ENCODE results near the gene AGAP2.

Gene AGAP2

DNA sequence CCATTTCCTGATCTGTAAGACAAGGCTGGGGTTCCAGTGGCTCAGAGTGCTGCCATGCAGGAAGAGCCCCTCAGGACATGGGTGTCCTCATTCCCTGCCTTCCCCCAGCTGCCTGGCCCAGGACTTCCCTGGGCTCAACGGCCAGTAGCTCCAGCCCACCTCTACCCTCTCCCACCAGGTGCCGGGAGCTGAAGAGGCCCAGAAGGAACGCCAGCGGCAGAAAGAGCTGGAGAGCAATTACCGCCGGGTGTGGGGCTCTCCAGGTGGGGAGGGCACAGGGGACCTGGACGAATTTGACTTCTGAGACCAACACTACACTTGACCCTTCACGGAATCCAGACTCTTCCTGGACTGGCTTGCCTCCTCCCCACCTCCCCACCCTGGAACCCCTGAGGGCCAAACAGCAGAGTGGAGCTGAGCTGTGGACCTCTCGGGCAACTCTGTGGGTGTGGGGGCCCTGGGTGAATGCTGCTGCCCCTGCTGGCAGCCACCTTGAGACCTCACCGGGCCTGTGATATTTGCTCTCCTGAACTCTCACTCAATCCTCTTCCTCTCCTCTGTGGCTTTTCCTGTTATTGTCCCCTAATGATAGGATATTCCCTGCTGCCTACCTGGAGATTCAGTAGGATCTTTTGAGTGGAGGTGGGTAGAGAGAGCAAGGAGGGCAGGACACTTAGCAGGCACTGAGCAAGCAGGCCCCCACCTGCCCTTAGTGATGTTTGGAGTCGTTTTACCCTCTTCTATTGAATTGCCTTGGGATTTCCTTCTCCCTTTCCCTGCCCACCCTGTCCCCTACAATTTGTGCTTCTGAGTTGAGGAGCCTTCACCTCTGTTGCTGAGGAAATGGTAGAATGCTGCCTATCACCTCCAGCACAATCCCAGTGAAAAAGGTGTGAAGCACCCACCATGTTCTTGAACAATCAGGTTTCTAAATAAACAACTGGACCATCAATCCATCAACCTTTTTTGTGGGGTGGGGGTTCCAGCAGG lies 17.6 kb downstream of the AGAP2 start:
- peak; percentile 14 to 17 for DNase-seq

GRCh38 chr12:57719777-57720605 lies 18.6 kb downstream of the AGAP2 start:
- DNase-seq, result peak; percentile 16 to 17

- DNase-seq, result peak; percentile 15 to 17
Measured at GRCh38 chr12:57718641-57719528, 19.7 kb downstream of the AGAP2 start.

- peak; percentile 11 to 14 for DNase-seq
Measured at GRCh38 chr12:57717846-57718640, 20.5 kb downstream of the AGAP2 start.

- peak; percentile 8 to 12 for DNase-seq
Measured at GRCh38 chr12:57717131-57717530, 21.4 kb downstream of the AGAP2 start.

GRCh38 chr12:57716305-57716704 lies 22.2 kb downstream of the AGAP2 start:
- DNase-seq, result peak in 1 of 2 experiments; percentile 14

DNA sequence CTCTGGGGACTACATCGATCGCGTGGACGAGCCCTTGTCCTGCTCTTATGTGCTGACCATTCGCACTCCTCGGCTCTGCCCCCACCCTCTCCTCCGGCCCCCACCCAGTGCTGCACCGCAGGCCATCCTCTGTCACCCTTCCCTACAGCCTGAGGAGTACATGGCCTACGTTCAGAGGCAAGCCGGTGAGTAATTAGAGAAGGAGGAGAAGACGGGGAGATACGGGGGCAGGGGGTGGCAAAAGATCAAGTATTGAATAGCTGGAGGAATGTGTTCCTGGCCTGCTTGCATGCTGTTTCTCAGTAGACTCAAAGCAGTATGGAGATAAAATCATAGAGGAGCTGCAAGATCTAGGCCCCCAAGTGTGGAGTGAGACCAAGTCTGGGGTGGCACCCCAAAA lies 22.8 kb downstream of the AGAP2 start:
- peak; percentile 8 to 10 for DNase-seq

GRCh38 chr12:57715036-57715748 lies 23.4 kb downstream of the AGAP2 start:
- DNase-seq, result peak; percentile 2 to 7

- peak in 1 of 2 experiments; percentile 8 for DNase-seq
Measured at GRCh38 chr12:57713209-57713608, 25.3 kb downstream of the AGAP2 start.

GRCh38 chr12:57712701-57713100 lies 25.8 kb downstream of the AGAP2 start:
- DNase-seq, result peak in 1 of 2 experiments; percentile 8

DNA sequence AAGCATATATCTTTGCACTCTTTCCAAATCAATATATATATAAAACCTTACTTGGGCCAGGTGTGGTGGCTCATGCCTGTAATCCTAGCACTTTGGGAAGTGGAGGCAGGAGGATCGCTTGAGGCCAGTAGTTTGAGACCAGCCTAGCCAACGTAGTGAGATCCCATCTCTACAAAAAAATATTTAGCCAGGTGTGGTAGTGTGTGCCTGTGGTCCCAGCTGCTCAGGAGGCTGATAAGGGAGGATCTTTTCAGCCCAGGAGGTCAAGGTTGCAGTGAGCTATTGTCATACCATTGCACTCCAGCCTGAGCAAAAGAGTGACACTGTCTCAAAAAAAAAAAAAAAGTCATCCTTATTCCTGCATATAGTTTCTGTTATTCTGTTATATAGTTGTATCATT lies 30.2 kb downstream of the AGAP2 start:
- DNase-seq, result no peak

- DNase-seq, result no peak
Measured at GRCh38 chr12:57707250-57707649, 31.3 kb downstream of the AGAP2 start.

DNA sequence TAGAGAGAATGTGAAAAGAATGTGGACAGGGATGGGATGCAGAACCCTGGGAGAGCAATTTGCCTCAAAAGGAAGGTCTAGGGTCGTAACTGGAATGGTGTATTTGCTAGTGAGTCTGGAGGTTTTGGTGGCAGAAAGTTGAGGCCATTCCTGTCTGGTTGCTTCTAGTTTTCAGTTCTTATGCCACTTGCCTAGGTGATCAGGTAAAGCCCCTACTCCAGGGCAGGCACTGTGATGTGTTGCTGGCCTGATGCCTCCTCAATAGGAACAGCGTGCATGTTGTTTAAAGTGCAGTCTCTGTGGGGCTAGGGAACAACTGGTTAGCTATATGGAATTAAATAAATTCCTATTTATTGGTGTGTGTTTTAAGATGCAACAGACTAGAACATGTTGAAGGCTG lies 38.2 kb downstream of the AGAP2 start:
- no peak for DNase-seq

DNA sequence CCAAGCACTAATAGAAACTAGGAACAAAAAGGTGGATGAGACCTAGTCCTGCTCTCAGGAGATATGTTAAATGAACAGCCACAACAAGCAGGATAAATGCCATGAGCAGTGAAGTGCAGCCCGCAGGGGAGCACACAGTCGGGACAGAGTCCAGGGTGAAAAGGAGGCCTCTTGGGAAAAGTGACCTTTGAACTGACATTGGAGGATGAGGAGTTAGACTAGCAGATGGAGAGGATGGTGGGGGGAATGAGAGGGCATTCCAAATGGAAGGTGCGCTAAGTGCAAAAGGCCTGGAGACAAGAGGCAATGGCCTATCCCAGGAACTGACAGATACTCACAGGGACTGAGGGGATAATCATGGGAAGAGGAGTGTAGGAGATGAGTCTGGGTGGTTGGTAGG lies 40.1 kb downstream of the AGAP2 start:
- no peak for DNase-seq

DNA sequence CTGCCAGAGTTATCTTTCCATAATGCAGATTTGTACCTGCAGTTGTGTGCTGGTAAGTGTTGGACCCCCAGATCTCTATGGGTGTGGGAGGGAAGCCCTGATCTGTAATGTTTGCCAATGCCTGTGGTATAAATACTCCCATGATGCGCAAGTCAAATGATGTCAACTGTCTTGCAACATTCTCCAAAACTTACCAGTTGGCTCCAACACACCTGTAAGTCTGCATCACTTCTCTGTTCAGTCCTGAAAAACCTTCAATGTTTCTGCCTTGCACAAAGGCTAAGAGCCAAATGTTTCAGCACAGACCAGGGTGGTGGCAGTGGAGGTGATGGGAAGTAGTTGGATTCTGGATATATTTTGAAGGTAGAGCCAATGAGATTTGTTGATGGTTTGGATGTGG lies 41.5 kb downstream of the AGAP2 start:
- no peak for DNase-seq

DNA sequence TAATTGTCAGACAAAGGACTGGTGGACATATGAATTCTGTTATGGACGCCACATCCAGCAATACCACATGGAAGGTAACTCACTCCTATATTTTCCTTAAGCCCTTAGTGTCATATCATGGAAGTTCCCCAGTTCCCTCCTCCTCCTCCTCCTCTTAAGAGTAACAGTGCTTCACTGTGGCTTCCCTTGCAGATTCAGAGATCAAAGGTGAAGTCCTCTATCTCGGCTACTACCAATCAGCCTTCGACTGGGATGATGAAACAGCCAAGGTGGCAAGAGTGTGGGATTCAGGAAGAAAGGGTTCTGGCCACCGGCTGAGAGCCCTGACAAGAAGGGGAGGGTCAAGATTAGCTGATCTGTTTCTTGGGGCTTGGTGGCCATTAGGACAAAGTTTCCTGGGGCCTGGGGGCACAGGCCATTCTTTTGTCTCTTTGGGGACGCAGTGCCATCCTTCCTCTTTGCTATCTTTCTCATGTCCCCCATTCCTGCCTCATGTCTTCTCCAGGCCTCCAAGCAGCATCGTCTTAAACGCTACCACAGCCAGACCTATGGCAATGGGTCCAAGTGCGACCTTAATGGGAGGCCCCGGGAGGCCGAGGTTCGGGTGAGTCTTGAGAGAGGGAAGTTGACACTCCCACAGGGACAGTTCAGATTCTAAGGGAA lies 42.6 kb downstream of the AGAP2 start:
- no peak for DNase-seq

- no peak for DNase-seq
Measured at GRCh38 chr12:57694459-57695019, 44.0 kb downstream of the AGAP2 start.

DNA sequence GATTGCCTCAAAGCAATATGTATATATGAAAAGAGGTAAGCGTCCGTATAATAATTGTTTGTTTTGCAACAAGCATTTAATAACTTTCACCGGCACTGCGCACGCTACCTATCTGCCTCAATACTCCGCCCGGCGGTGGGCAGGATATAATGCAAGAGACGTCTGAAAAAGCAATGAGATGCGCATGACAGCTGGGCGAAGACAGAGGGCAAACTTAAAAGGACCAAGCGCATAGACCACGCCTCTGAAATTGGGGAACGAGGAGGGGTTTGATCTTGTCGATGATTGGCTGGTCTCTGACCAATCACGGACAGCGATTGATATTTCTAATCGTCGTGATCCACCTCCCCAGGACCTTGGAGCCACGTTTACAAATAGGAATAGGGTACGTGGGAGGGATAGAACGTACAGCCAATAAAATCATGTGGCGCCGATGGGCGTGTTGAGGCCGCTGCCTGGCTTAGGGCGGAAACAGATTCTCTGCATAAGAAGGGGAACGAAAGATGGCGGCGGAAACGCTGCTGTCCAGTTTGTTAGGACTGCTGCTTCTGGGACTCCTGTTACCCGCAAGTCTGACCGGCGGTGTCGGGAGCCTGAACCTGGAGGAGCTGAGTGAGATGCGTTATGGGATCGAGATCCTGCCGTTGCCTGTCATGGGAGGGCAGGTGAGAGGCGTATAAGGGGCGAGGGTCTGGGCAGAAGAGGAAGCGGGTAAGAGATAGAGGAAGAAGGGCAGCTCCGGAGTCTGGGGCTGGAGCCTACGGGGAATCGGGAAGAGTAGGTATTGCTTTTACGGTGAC lies 44.7 kb downstream of the AGAP2 start, which contains the start of gene OS9:
Gene OS9, plus strand, starts transcription at position 474 of the 800 bp plus-strand sequence. Its CDS starts 30 bp downstream, at position 504.
- DNase-seq, result peak; percentile 91 to 93

DNA sequence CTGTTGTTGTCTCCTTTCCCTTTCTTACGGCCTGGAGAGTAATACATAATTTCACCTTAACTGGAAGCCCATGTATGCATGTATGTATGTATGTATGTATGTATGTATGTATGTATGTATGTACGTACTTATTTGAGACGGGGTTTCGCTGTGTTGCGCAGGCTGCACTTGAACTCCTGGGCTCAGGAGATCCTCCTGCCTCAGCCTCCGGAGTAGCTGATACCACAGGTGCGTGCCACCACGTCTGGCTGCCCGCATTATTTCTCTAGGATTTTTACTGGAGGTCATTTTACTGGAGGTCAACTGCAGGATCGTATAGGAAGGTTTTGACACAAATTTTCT lies 45.3 kb downstream of the AGAP2 start:
- no peak for DNase-seq

Data from activated T-cell treated with anti-CD3 and anti-CD28 coated beads, Interleukin-2, amount 50 U/mL, for 48 hours (primary cell).